Fibroblast of lung (primary cell): ENCODE data around the gene AFF4.

ENCODE experiments used
- EZH2 ChIP-seq: IDR thresholded peaks from 2 replicates; pipeline ENCODE4 v1.5.1; 2012; ENCODE audit warnings: low read length, control low read depth, mild to moderate bottlenecking; ENCODE audit errors: missing control alignments
- TF ChIP-seq, protein P1 (sequence below), 2 donors: IDR thresholded peaks in 1 of 2; conservative IDR thresholded peaks in 1 of 2; 1 replicate in 1 of 2; 2 replicates in 1 of 2; pipeline ENCODE4 v1.5.1; 2011 to 2012; ENCODE audit warnings: low read length in 2 of 2, control low read depth in 1 of 2, inconsistent platforms in 1 of 2, low read depth in 1 of 2, mild to moderate bottlenecking in 1 of 2

DNA sequence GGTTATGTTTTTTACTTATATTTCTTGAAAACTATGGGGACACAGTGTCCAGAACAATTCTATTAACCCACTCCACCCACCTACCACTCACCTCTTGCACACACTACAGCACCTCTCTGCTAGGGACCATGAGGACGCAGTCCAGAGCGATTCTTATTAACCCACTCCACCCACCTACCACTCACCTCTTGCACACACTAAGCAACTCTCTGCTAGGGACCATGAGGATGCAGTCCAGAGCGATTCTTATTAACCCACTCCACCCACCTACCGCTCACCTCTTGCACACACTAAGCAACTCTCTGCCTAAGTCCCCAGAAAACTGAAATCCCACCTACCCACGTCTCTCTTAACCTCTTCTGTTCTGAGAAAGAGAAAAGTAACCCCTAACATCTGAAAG is 130.8 kb downstream of the AFF4 start:
- TF ChIP-seq, protein P1, sequence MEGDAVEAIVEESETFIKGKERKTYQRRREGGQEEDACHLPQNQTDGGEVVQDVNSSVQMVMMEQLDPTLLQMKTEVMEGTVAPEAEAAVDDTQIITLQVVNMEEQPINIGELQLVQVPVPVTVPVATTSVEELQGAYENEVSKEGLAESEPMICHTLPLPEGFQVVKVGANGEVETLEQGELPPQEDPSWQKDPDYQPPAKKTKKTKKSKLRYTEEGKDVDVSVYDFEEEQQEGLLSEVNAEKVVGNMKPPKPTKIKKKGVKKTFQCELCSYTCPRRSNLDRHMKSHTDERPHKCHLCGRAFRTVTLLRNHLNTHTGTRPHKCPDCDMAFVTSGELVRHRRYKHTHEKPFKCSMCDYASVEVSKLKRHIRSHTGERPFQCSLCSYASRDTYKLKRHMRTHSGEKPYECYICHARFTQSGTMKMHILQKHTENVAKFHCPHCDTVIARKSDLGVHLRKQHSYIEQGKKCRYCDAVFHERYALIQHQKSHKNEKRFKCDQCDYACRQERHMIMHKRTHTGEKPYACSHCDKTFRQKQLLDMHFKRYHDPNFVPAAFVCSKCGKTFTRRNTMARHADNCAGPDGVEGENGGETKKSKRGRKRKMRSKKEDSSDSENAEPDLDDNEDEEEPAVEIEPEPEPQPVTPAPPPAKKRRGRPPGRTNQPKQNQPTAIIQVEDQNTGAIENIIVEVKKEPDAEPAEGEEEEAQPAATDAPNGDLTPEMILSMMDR (conservative IDR thresholded peaks at IDR 0.05 in 1 of 2, IDR thresholded peaks at IDR 0.05 in 1 of 2; ENCODE audit: low read depth in 1 of 2, low read length in 2 of 2) = no peak
- no peak for TF ChIP-seq EZH2
